Psoas muscle (tissue), 8 donors: ENCODE results near the gene MAPT. TPM values are rescaled to one million over a fixed set of nuclear protein-coding genes. Genes with fewer than 3 reads are reported as not detected.

Experiments
- ATAC-seq, 4 donors: fragments of 200-7000 bp; cut with Tn5 transposase; one replicate each; pipeline ENCODE4 v1.9.1; 2020; ENCODE audit warnings: moderate library complexity in 3 of 4, mild to moderate bottlenecking in 2 of 4
- DNase-seq, 2 donors: peaks; one replicate each; pipeline ENCODE4 v3.0.0-alpha.2; 2020
- H3K27ac ChIP-seq: fragments of 200-600 bp; one replicate; pipeline ENCODE4 v1.8.0; 2022
- H3K27me3 ChIP-seq, 3 donors: fragments of 200-600 bp in 1 of 3; one replicate each; pipeline versions ENCODE4 v1.6.1 to v1.8.0; 2013 to 2022; ENCODE audit warnings: low read length in 2 of 3, mild to moderate bottlenecking in 2 of 3, moderate library complexity in 1 of 3; ENCODE audit not compliant: insufficient read depth in 3 of 3
- H3K36me3 ChIP-seq, 2 donors: fragments of 200-600 bp in 1 of 2; one replicate each; pipeline versions ENCODE4 v1.6.1 to v1.8.0; 2013 to 2022; ENCODE audit warnings: low read depth in 1 of 2, mild to moderate bottlenecking in 1 of 2, moderate library complexity in 1 of 2; ENCODE audit not compliant: insufficient read depth in 1 of 2
- H3K4me1 ChIP-seq: fragments of 200-600 bp; one replicate; pipeline ENCODE4 v1.8.0; 2022
- H3K4me3 ChIP-seq: fragments of 200-600 bp; one replicate; pipeline ENCODE4 v1.8.0; 2022; ENCODE audit warnings: mild to moderate bottlenecking
- H3K9me3 ChIP-seq: fragments of 200-600 bp; one replicate; pipeline ENCODE4 v1.8.0; 2022
- CTCF ChIP-seq: fragments of 200-600 bp; IDR thresholded peaks from one replicate; pipeline ENCODE4 v1.8.0; 2022; ENCODE audit warnings: antibody characterized with exemption
- WGBS, 3 donors: extraction: QIAGEN DNeasy Blood & Tissue Kit; methylation state at CpG; one replicate each; pipeline versions ENCODE4 v1.1.6 to v1.1.7; 2013; 5-methylcytosine and 5-hydroxymethylcytosine counted together
- intact Hi-C, 2 donors: fragments of 100-400 bp; cut with DNase I; formaldehyde crosslinking; loops; one replicate each; pipeline versions ENCODE4 v1.11.0 to v1.14.2; 2022
- polyA plus RNA-seq, 3 donors: library from polyadenylated mRNA; stranded (reverse); fragments of 200-250 nt; gene quantifications; one replicate each; pipeline ENCODE4 v1.2.3, GENCODE V29; 2013
- total RNA-seq, 4 donors: library from RNA; stranded (reverse); fragmentation: NEBNext Ultra II Directional in 2 of 4; extraction: Animal tissue kit (Norgen Biotek cat#: 25700) in 2 of 4; gene quantifications; one replicate each; pipeline versions ENCODE4 v1.2.1 to v1.2.4, GENCODE V29; 2021 to 2023
- donor health status: healthy with polysubstance abuse.
- donor health status: DM: no; HTN: no; CAD: no; lungs with moderate emphysema.
- donor health status: Bipolar disorder and iron deficiency.
- donor health status: healthy.
- donor health status: DM: yes; HTN: yes; CAD: no.
- donor health status: DM: no; HTN: no; CAD: no.
- donor health status: DM: no; HTN: no; CAD: no.
- donor health status: DM: yes; HTN: yes; CAD: no.

MAPT gene
- total and polyA plus RNA-seq, 7 donors = 16.0 to 253 (median 104) TPM

DNA sequence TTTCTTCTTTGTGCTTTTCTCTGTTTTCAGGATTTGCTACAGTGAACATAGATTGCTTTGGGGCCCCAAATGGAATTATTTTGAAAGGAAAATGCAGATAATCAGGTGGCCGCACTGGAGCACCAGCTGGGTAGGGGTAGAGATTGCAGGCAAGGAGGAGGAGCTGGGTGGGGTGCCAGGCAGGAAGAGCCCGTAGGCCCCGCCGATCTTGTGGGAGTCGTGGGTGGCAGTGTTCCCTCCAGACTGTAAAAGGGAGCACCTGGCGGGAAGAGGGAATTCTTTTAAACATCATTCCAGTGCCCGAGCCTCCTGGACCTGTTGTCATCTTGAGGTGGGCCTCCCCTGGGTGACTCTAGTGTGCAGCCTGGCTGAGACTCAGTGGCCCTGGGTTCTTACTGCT, 105.9 kb downstream of the MAPT start:
- Histone ChIP-seq H3K4me3 (no peak overlapping the region), H3K27ac (no peak overlapping the region), H3K36me3 (peaks cover 0 to 53% of the 10 kb centered on the region in 2 donors), H3K4me1 (peaks cover 16% of the 10 kb centered on the region), H3K27me3 (no peaks in the 10 kb centered on the region), H3K9me3 (no peaks in the 10 kb centered on the region)
- intact Hi-C loops = loop anchor here in 1 of 2 donors (5.0 kb wide), 1 partner anchor 42 kb away; no protein-coding TSS in a partner anchor
- no peak for ATAC-seq
- WGBS, 3 donors = 47 to 64% (median 58%) methylated on average over 7 of the region's 7 CpGs
- no peak for DNase-seq
- TF ChIP-seq CTCF = no peak

DNA sequence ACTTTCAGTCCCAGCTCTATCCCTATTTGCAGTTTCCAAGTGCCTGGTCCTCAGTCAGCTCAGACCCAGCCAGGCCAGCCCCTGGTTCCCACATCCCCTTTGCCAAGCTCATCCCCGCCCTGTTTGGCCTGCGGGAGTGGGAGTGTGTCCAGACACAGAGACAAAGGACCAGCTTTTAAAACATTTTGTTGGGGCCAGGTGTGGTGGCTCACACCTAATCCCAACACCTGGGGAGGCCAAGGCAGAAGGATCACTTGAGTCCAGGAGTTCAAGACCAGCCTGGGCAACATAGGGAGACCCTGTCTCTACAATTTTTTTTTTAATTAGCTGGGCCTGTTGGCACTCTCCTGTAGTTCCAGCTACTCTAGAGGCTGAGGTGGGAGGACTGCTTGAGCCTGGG, 106.4 kb downstream of the MAPT start:
- DNase-seq = no peak
- no peak for TF ChIP-seq CTCF
- Histone ChIP-seq H3K27me3 (no peaks in the 10 kb centered on the region), H3K4me1 (peaks cover 16% of the 10 kb centered on the region), H3K36me3 (peaks cover 0 to 57% of the 10 kb centered on the region in 2 donors), H3K27ac (no peak overlapping the region), H3K4me3 (no peak overlapping the region), H3K9me3 (no peaks in the 10 kb centered on the region)
- 57 to 78% (median 61%) methylated on average over 2 of the region's 2 CpGs for WGBS, 3 donors
- ATAC-seq = no peak
- intact Hi-C loops = loop anchor here in 1 of 2 donors (5.0 kb wide), 1 partner anchor 42 kb away; no protein-coding TSS in a partner anchor

- H3K27ac ChIP-seq = no peak overlapping the region
- DNase-seq = no peak
- peaks cover 0 to 48% of the 10 kb centered on the region in 2 donors for H3K36me3 ChIP-seq
- H3K27me3 ChIP-seq = no peaks in the 10 kb centered on the region
- intact Hi-C loops = loop anchor here (2.0 to 5.0 kb wide), 3 partner anchors 41 to 213 kb away; no protein-coding TSS in a partner anchor
- 56 to 65% (median 62%) methylated on average over 13 of the region's 13 CpGs for WGBS, 3 donors
- no peak for TF ChIP-seq CTCF
- H3K9me3 ChIP-seq = no peaks in the 10 kb centered on the region
- H3K4me1 ChIP-seq = peaks cover 16% of the 10 kb centered on the region
- no peak overlapping the region for H3K4me3 ChIP-seq
- ATAC-seq = peak in 3 of 4 donors; percentile 2 to 22 (median 15)
Observed at GRCh38 chr17:46001390-46002310, 107.3 kb downstream of the MAPT start.

DNA sequence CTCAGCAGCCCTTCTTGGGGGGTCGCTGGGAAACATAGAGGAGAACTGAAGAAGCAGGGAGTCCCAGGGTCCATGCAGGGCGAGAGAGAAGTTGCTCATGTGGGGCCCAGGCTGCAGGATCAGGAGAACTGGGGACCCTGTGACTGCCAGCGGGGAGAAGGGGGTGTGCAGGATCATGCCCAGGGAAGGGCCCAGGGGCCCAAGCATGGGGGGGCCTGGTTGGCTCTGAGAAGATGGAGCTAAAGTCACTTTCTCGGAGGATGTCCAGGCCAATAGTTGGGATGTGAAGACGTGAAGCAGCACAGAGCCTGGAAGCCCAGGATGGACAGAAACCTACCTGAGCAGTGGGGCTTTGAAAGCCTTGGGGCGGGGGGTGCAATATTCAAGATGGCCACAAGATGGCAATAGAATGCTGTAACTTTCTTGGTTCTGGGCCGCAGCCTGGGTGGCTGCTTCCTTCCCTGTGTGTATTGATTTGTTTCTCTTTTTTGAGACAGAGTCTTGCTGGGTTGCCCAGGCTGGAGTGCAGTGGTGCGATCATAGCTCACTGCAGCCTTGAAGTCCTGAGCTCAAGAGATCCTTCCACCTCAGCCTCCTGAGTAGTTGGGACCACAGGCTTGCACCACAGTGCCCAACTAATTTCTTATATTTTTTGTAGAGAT, 108.1 kb downstream of the MAPT start:
- 24 to 30% (median 29%) methylated on average over 8 of the region's 8 CpGs for WGBS, 3 donors
- Histone ChIP-seq H3K4me1 (peaks cover 19% of the 10 kb centered on the region), H3K4me3 (no peak overlapping the region), H3K9me3 (no peaks in the 10 kb centered on the region), H3K27ac (peak overlapping the region; percentile 30), H3K27me3 (no peaks in the 10 kb centered on the region), H3K36me3 (peaks cover 0 to 40% of the 10 kb centered on the region in 2 donors)
- ATAC-seq (peak; percentile 77 to 89 (median 84)), DNase-seq (peak; percentile 65 to 71)
- intact Hi-C loops = loop anchor here (2.0 to 5.0 kb wide), 3 partner anchors 40 to 212 kb away; no protein-coding TSS in a partner anchor
- TF ChIP-seq CTCF = peak; percentile 96
